Fibroblast of villous mesenchyme (primary cell): ENCODE data around the gene ANGPTL4. TPM values are rescaled to one million over a fixed set of nuclear protein-coding genes. Genes with fewer than 3 reads are reported as not detected.

ENCODE experiments used
- DNase-seq: peaks from one replicate; pipeline ENCODE4 v3.0.0-alpha.2; 2010; ENCODE audit warnings: low read depth
- H3K4me3 ChIP-seq: 2 replicates; pipeline ENCODE4 v1.5.1; 2011; ENCODE audit warnings: low read depth, mild to moderate bottlenecking, low read length
- small RNA-seq: library from RNA; depleted of rRNA; stranded (forward); fragments of <200 nt; gene quantifications from one replicate; pipeline ENCODE3, GENCODE V24; 2012
- total RNA-seq: library from RNA; depleted of rRNA; stranded (reverse); fragments of >200 nt; gene quantifications from 2 replicates; pipeline ENCODE4 v1.2.3, GENCODE V29; 2012
- TF ChIP-seq, protein P1 (sequence below): IDR thresholded peaks from 2 replicates; pipeline ENCODE4 v1.5.1; 2012; ENCODE audit warnings: low read depth, mild to moderate bottlenecking, low read length; ENCODE audit not compliant: insufficient read depth

Gene ANGPTL4
- total RNA-seq, 1 donor, result 1.3 TPM

DNA sequence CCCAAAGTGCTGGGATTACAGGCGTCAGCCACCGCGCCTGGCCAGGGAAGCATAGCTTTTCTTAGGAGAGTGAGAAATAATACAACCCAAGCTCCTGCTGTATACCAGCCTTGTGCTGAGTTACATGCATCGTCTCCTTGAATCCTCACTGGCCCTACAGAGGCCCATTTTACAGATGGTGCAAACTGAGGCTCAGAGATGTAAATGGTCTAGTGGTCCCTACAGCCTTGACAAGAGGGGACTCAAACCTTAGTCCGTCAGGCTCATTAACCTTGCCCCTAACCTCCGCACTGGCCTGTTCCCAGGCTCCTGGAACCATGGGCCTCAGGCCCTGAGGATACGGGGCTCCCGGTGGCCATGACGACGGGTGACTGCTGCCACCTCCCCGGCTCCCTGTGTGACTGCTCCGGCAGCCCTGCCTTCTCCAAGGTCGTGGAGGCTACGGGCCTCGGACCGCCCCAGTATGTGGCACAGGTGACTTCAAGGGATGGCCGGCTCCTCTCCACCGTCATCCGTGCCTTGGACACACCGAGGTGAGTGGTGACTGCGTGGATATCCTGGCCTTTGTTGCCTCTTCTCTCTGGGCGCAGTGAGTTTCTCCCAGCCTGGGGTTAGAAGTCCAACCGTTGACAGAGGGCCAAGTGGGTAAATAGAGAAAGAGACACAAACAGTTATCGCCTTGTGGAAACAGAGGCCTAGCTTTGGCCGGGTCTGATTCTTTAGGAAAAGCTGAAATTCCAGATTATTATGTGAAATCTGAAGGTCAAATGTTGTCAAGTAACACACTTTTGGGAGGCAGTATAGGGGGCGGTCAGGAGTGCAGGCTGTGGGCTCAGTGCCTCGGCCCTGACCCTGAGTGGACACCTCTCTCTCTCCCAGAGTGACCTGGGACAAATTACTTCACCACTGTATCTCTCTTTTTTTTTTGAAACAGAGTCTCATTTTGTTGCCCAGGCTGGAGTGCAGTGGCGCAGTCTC, 57.8 kb downstream of the ANGPTL4 start:
- TF ChIP-seq, protein P1, sequence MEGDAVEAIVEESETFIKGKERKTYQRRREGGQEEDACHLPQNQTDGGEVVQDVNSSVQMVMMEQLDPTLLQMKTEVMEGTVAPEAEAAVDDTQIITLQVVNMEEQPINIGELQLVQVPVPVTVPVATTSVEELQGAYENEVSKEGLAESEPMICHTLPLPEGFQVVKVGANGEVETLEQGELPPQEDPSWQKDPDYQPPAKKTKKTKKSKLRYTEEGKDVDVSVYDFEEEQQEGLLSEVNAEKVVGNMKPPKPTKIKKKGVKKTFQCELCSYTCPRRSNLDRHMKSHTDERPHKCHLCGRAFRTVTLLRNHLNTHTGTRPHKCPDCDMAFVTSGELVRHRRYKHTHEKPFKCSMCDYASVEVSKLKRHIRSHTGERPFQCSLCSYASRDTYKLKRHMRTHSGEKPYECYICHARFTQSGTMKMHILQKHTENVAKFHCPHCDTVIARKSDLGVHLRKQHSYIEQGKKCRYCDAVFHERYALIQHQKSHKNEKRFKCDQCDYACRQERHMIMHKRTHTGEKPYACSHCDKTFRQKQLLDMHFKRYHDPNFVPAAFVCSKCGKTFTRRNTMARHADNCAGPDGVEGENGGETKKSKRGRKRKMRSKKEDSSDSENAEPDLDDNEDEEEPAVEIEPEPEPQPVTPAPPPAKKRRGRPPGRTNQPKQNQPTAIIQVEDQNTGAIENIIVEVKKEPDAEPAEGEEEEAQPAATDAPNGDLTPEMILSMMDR, result no peak
- H3K4me3 ChIP-seq, result no peak overlapping the region
- DNase-seq, result no peak

DNA sequence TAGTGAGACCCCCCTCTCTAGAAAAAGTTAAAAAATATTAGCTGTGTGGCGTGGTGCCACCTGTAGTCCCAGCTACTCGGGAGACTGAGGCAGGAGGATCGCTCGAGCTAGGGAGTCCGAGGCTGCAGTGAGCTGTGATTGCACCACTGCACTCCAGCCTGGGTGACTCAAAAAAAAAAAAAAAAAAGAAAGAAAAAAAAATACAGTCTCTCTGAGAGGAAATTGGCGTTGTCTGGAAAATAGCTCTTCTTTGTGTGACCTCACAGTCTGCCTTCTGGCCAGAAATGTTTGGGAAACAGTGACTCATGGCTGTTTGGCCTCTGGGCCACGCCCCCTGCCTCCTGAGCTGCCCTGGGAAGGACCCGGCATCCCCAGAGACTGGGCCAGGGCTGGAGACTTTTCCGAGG, 59.9 kb downstream of the ANGPTL4 start:
- DNase-seq, result peak; percentile 99
- no peak overlapping the region for H3K4me3 ChIP-seq
- TF ChIP-seq, protein P1, result no peak

Small RNAs within 50 kb of the gene (small RNA-seq; reads per million reads assigned to genes)
- gene MIR4999, result 0.47 reads per million

Other genes with a start within 250 kb of the ANGPTL4 start
- gene FBN3, start 214.6 kb upstream of the ANGPTL4 start, total RNA-seq, result not detected in 2 replicates
- 6.0 and 10.3 TPM in 2 replicates for gene CERS4, start 154.8 kb upstream of the ANGPTL4 start, total RNA-seq
- gene CD320, start 55.8 kb upstream of the ANGPTL4 start, total RNA-seq, result 18.1 and 29.0 TPM in 2 replicates
- 9.1 and 18.4 TPM in 2 replicates for gene NDUFA7, start 42.8 kb upstream of the ANGPTL4 start, total RNA-seq
- gene RPS28, start 42.7 kb upstream of the ANGPTL4 start, total RNA-seq, result 86.4 and 117 TPM in 2 replicates
- gene KANK3, start 20.9 kb upstream of the ANGPTL4 start, total RNA-seq, result under 0.01 and 0.64 TPM in 2 replicates
- gene RAB11B, start 26.2 kb downstream of the ANGPTL4 start, total RNA-seq, result 27.6 and 27.7 TPM in 2 replicates
- gene MARCHF2, start 49.1 kb downstream of the ANGPTL4 start, total RNA-seq, result 51.8 and 70.9 TPM in 2 replicates
- 41.9 and 49.0 TPM in 2 replicates for gene HNRNPM, start 80.8 kb downstream of the ANGPTL4 start, total RNA-seq
- gene PRAM1, start 138.5 kb downstream of the ANGPTL4 start, total RNA-seq, result under 0.01 TPM in 1 of 2 replicates, not detected in the other
- 5.2 and 6.4 TPM in 2 replicates for gene ZNF414, start 150.0 kb downstream of the ANGPTL4 start, total RNA-seq
- gene MYO1F, start 213.3 kb downstream of the ANGPTL4 start, total RNA-seq, result 0.32 and 1.3 TPM in 2 replicates
- 7.3 and 19.3 TPM in 2 replicates for gene ADAMTS10, start 246.6 kb downstream of the ANGPTL4 start, total RNA-seq